T-cell (primary cell): ENCODE measurements around the gene RPL19. TPM values are rescaled to one million over a fixed set of nuclear protein-coding genes. Genes with fewer than 3 reads are reported as not detected.

ENCODE experiments used
- ATAC-seq, 4 experiments: fragments of 200-7000 bp in 3 of 4; fragments of 150-1000 bp in 1 of 4; cut with Tn5 transposase; replicated peaks in 1 of 4; 1 replicate in 3 of 4; 2 replicates in 1 of 4; pipeline ENCODE4 v1.10.0; 2021; ENCODE audit warnings: moderate library complexity in 3 of 4, mild to moderate bottlenecking in 2 of 4, moderate number of reproducible peaks in 1 of 4
- CTCF ChIA-PET, 2 donors: fragments of 300-600 bp; sonication (Branson Sonifier 250); formaldehyde crosslinking; loops; one replicate each; lab custom pipeline; 2022; ENCODE audit warnings: antibody characterized with exemption in 2 of 2; lab: Charles Lee
- POLR2A ChIA-PET, 2 donors: fragments of 300-600 bp; sonication (Branson Sonifier 250); formaldehyde crosslinking; loops; one replicate each; lab custom pipeline; 2022; ENCODE audit warnings: antibody characterized with exemption in 2 of 2; lab: Charles Lee
- DNase-seq, 35 experiments: peaks; one replicate each; pipeline versions ENCODE4 v3.0.0 to v3.0.0-alpha.2; 2013 to 2023
- H3K27ac ChIP-seq: one replicate; pipeline ENCODE4 v1.5.1; 2013; ENCODE audit warnings: low read length
- H3K27me3 ChIP-seq, 2 experiments: replicated peaks in 1 of 2; 1 replicate in 1 of 2; 2 replicates in 1 of 2; pipeline versions ENCODE4 v1.6.1 to v1.7.0; 2013; ENCODE audit warnings: low read length in 1 of 2, mixed read lengths in 1 of 2; ENCODE audit not compliant: control insufficient read depth in 2 of 2, insufficient read depth in 2 of 2; ENCODE audit errors: extremely low read depth in 1 of 2
- H3K36me3 ChIP-seq, 2 donors: 1 replicate in 1 of 2; 2 replicates in 1 of 2; pipeline versions ENCODE4 v1.6.1 to v1.7.0; 2013; ENCODE audit warnings: low read length in 1 of 2; ENCODE audit not compliant: control insufficient read depth in 2 of 2, insufficient read depth in 1 of 2; ENCODE audit errors: extremely low read depth in 1 of 2
- H3K4me1 ChIP-seq, 2 experiments: 1 replicate in 1 of 2; 2 replicates in 1 of 2; pipeline versions ENCODE4 v1.6.1 to v1.7.0; 2013; ENCODE audit warnings: low read length in 2 of 2, mixed read lengths in 1 of 2; ENCODE audit not compliant: insufficient read depth in 2 of 2, control insufficient read depth in 1 of 2; ENCODE audit errors: extremely low read depth in 1 of 2
- H3K4me3 ChIP-seq, 2 donors: 1 replicate in 1 of 2; 2 replicates in 1 of 2; pipeline versions ENCODE4 v1.5.1 to v1.7.0; 2013; ENCODE audit warnings: mild to moderate bottlenecking in 2 of 2, low read length in 1 of 2, moderate library complexity in 1 of 2; ENCODE audit not compliant: control insufficient read depth in 1 of 2; ENCODE audit errors: extremely low read depth in 1 of 2
- H3K9me3 ChIP-seq: 2 replicates; pipeline ENCODE4 v1.7.0; 2013
- H3K27ac Mint-ChIP-seq, 2 donors: one replicate each; pipeline ENCODE4 v1.8.0; 2020 to 2021; ENCODE audit warnings: mild to moderate bottlenecking in 2 of 2, mixed read lengths in 2 of 2
- H3K27me3 Mint-ChIP-seq, 2 donors: one replicate each; pipeline ENCODE4 v1.8.0; 2021 to 2022; ENCODE audit warnings: mixed read lengths in 2 of 2
- H3K36me3 Mint-ChIP-seq: one replicate; pipeline ENCODE4 v1.8.0; 2021; ENCODE audit warnings: mixed read lengths
- H3K4me1 Mint-ChIP-seq, 3 donors: one replicate each; pipeline ENCODE4 v1.8.0; 2020 to 2022; ENCODE audit warnings: mixed read lengths in 3 of 3, mild to moderate bottlenecking in 1 of 3
- H3K4me3 Mint-ChIP-seq, 3 donors: one replicate each; pipeline ENCODE4 v1.8.0; 2020 to 2022; ENCODE audit warnings: mild to moderate bottlenecking in 3 of 3, mixed read lengths in 3 of 3, moderate library complexity in 3 of 3
- H3K9me3 Mint-ChIP-seq, 3 donors: one replicate each; pipeline ENCODE4 v1.8.0; 2020 to 2022; ENCODE audit warnings: mixed read lengths in 3 of 3
- WGBS: methylation state at CpG from one replicate; pipeline ENCODE4 v1.1.5; 2013; ENCODE audit warnings: missing lambda C conversion rate; ENCODE audit not compliant: insufficient coverage; 5-methylcytosine and 5-hydroxymethylcytosine counted together
- total RNA-seq, 35 experiments: library from RNA in 6 of 35; stranded (reverse) in 6 of 35; fragments of 120-200 nt in 1 of 35; gene quantifications; one replicate each; pipeline versions ENCODE4 v1.2.1 to v1.2.4 and lab custom pipeline; 2013 to 2026

The RPL19 gene
- total RNA-seq, 5 donors from 2014 or later (not counting 1 experiment from before 2014, with no cell fraction given) = 2,988 to 3,293 (median 3,174) TPM

DNA sequence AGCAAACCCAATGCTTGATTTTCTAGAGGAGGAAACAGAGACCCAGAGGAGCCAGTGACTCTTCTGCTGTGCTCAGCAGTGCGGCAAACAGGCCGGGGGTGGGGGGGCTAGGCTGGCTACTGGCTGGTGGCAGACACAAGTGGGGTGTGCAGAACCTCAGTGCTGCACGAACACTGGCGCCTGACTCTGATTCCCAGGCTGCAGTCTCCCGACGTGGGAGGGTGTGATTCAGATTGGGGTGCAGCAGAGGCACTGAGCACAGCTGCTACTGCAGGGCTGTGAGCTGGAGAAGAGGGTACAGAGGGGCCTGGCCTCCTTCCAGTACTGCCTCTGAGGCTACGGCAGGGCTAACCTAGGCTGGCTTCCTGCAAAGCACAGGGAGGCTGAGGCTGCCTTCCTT, 8.1 kb downstream of the RPL19 start:
- DNase-seq = peak in 3 of 35 experiments; percentile 19 to 33 (median 24)
- ChIA-PET CTCF (interaction anchor here (1.3 to 5.6 kb wide), 4 partner anchors 28 to 36 kb away, joined by 5 to 51 read pairs (median 34); no protein-coding TSS in a partner anchor), POLR2A (no interaction called here)
- no peaks in the 10 kb centered on the region for H3K9me3 ChIP-seq
- peaks cover 18% of the 10 kb centered on the region for H3K36me3 Mint-ChIP-seq
- peaks cover 0 to 9% of the 10 kb centered on the region in 2 donors for H3K27me3 Mint-ChIP-seq
- WGBS = 33% methylated on average over 7 of the region's 7 CpGs
- no peaks in the 10 kb centered on the region for H3K9me3 Mint-ChIP-seq
- H3K4me1 Mint-ChIP-seq = peaks cover 26 to 40% (median 32%) of the 10 kb centered on the region in 3 donors
- peaks cover 0 to 20% of the 10 kb centered on the region in 2 experiments for H3K27me3 ChIP-seq
- H3K27ac Mint-ChIP-seq = peak overlapping the region in 1 of 2 donors; percentile 22
- H3K4me1 ChIP-seq = peaks cover 11 to 34% of the 10 kb centered on the region in 2 experiments
- H3K4me3 ChIP-seq = no peak overlapping the region
- peak in 3 of 4 experiments; percentile 15 to 28 (median 25) for ATAC-seq
- peak overlapping the region in 1 of 3 donors; percentile 67 for H3K4me3 Mint-ChIP-seq
- H3K27ac ChIP-seq = no peak overlapping the region
- peaks cover 0 to 24% of the 10 kb centered on the region in 2 donors for H3K36me3 ChIP-seq

DNA sequence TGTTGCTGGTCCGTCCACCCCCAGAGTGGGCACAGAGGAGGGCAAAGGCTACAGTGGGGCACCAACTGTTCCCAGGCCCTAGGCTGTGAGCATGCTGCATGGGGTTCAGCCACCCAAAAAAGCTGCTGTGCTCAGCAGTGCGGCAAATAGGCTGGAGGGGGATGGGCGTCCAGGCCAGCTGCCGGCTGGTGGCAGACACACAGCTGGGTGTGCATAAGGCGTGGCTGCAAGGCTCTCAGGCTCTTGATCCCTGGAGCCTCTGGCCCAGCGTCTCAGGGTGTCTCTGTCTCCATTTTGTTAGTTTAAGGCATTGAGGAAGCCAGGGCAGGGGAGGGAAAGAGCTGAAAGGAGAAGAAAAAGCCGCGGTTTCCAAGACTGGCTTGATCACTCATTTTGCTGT, 8.8 kb downstream of the RPL19 start:
- H3K36me3 Mint-ChIP-seq = peaks cover 12% of the 10 kb centered on the region
- H3K4me1 ChIP-seq = peaks cover 11 to 34% of the 10 kb centered on the region in 2 experiments
- H3K36me3 ChIP-seq = peaks cover 0 to 17% of the 10 kb centered on the region in 2 donors
- peak overlapping the region; percentile 71 for H3K27ac ChIP-seq
- peak overlapping the region in 1 of 3 donors; percentile 67 for H3K4me3 Mint-ChIP-seq
- peak overlapping the region; percentile 39 to 44 for H3K27ac Mint-ChIP-seq
- peak in 8 of 35 experiments; percentile 7 to 46 (median 27) for DNase-seq
- no peak overlapping the region for H3K4me3 ChIP-seq
- H3K9me3 ChIP-seq = no peaks in the 10 kb centered on the region
- peaks cover 26 to 39% (median 30%) of the 10 kb centered on the region in 3 donors for H3K4me1 Mint-ChIP-seq
- peaks cover 0 to 9% of the 10 kb centered on the region in 2 donors for H3K27me3 Mint-ChIP-seq
- POLR2A ChIA-PET = interaction anchor here in 1 of 2 donors (0.5 kb wide), 1 partner anchor 451 kb away, joined by 4 read pairs; no protein-coding TSS in a partner anchor
- WGBS = 46% methylated on average over 6 of the region's 8 CpGs
- ATAC-seq = peak in 1 of 4 experiments; percentile 22
- H3K9me3 Mint-ChIP-seq = no peaks in the 10 kb centered on the region
- CTCF ChIA-PET = interaction anchor here (0.9 to 5.6 kb wide), 6 partner anchors 27 to 36 kb away, joined by 3 to 48 read pairs (median 5); no protein-coding TSS in a partner anchor
- peaks cover 0 to 26% of the 10 kb centered on the region in 2 experiments for H3K27me3 ChIP-seq

DNA sequence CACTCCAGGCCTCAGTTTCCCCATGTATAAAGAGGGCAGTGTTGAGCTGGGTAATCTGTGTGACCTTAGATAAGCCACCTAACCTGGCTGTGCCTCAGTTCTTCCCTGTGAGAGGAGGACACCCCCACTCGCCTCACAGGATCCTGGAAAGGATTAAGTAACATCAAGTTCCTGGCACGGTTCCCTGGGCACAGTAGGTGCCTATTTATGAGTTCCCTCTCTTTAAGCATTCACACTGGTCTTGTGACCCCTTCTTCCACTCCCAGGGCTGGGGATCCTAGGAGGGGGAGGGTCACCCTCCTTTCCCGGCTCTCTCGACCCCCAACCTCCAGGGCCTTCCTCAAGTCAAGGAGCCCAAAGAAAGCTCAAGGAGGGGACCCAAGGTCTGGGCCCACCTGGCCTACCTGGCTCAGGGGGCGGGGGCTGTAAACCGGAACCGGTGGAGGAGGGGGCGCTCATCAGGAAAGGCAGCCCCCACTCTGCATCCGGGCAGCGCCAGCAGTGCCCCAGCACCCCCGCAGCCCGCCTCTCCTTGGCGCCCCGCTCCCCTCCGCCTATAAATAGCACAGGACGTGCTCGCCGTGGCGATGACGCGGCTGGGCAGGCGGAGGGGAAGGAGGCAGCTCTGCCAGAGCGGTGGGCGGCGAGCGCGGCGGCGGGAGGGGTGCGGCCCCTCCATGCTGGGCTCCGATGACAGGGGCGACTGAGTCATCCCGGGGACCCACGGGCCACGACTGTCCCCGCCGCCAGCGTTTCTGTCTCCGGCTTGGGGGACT, 9.4 kb downstream of the RPL19 start:
- DNase-seq (peak; percentile 34 to 75 (median 61)), ATAC-seq (peak; percentile 68 to 76 (median 74))
- peaks cover 11 to 34% of the 10 kb centered on the region in 2 experiments for H3K4me1 ChIP-seq
- Mint-ChIP-seq H3K27ac (peak overlapping the region; percentile 28 to 39), H3K9me3 (no peaks in the 10 kb centered on the region), H3K36me3 (peaks cover 6% of the 10 kb centered on the region), H3K4me1 (peaks cover 26 to 37% (median 27%) of the 10 kb centered on the region in 3 donors), H3K4me3 (peak overlapping the region in 2 of 3 donors; percentile 37 to 67), H3K27me3 (peaks cover 0 to 11% of the 10 kb centered on the region in 2 donors)
- WGBS = 1% methylated on average over 30 of the region's 39 CpGs
- H3K27me3 ChIP-seq = peaks cover 0 to 32% of the 10 kb centered on the region in 2 experiments
- ChIA-PET CTCF (interaction anchor here (0.9 to 5.6 kb wide), 5 partner anchors 26 to 35 kb away, joined by 3 to 48 read pairs (median 5); no protein-coding TSS in a partner anchor), POLR2A (interaction anchor here in 1 of 2 donors (0.5 kb wide), 1 partner anchor 452 kb away, joined by 4 read pairs; no protein-coding TSS in a partner anchor)
- H3K4me3 ChIP-seq = peak overlapping the region; percentile 53 to 59
- peaks cover 0 to 11% of the 10 kb centered on the region in 2 donors for H3K36me3 ChIP-seq
- H3K27ac ChIP-seq = peak overlapping the region; percentile 71
- no peaks in the 10 kb centered on the region for H3K9me3 ChIP-seq

DNA sequence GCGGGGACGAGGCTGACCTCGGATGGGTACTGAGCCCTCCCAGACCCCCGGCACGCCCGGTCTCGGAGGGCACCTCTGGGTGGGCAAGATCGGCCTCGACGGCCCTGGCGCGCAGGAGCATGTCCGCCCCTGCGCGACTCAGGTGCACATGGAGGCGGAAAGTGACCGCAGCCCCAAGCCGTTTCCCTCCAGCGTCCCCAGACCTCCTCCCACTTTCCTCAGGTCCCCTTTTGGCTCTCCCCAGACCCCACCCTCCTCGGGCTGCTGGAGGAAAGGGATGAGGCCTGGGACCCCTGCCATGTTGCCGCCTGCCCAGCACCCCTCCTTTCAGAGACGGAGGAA, 10.0 kb downstream of the RPL19 start:
- ATAC-seq = no peak
- CTCF ChIA-PET = interaction anchor here (1.0 to 5.6 kb wide), 2 partner anchors 25 to 28 kb away, joined by 5 to 48 read pairs; no protein-coding TSS in a partner anchor
- 12% methylated on average over 18 of the region's 22 CpGs for WGBS

DNA sequence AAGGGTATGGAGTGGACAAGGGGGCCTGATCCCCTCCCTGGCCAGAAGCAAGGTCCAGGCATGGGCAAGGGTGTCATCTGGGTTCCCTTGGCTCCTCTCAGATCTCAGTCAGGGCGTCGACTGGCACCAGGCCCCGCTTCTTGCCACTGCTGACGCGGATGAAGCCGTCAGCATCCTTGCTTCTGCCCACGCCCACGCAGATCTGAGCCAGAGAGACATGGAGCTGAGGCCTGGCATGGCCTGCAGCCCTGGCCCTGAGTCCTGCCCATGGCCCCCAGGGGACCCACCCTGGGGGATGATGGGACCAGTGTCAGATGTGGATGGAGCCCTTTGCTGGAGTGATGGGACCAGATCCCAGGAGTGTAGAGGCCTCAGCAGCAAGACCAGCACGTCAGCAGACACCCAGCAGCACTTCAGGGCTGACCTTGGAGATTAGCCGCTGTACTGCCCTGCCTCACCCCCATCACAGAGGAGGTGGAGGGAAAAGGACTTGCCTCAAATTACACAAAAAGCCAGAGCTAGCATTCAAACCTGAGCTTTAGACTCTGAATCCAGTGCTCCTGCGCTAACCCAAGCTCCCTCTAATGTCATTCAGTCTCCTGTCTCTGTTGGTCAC, 12.2 kb downstream of the RPL19 start:
- Mint-ChIP-seq H3K36me3 (no peaks in the 10 kb centered on the region), H3K27ac (no peak overlapping the region), H3K4me1 (peaks cover 22 to 28% (median 23%) of the 10 kb centered on the region in 3 donors), H3K27me3 (peaks cover 16 to 32% of the 10 kb centered on the region in 2 donors), H3K9me3 (no peaks in the 10 kb centered on the region), H3K4me3 (no peak overlapping the region)
- Histone ChIP-seq H3K4me1 (peaks cover 11 to 31% of the 10 kb centered on the region in 2 experiments), H3K36me3 (no peaks in the 10 kb centered on the region), H3K27ac (no peak overlapping the region), H3K27me3 (peaks cover 0 to 50% of the 10 kb centered on the region in 2 experiments), H3K9me3 (no peaks in the 10 kb centered on the region), H3K4me3 (no peak overlapping the region)
- 79% methylated on average over 9 of the region's 11 CpGs for WGBS
- ATAC-seq (no peak), DNase-seq (no peak)
- ChIA-PET CTCF (no interaction called here), POLR2A (interaction anchor here in 1 of 2 donors (0.6 kb wide), 1 partner anchor 254 kb away, joined by 6 read pairs; no protein-coding TSS in a partner anchor)

More for the DNA sequence above, 10.0 kb downstream of the RPL19 start:
- Histone ChIP-seq H3K9me3 (no peaks in the 10 kb centered on the region), H3K4me3 (peak overlapping the region; percentile 53 to 59), H3K36me3 (peaks cover 0 to 5% of the 10 kb centered on the region in 2 donors), H3K27ac (peak overlapping the region; percentile 38), H3K4me1 (peaks cover 11 to 34% of the 10 kb centered on the region in 2 experiments), H3K27me3 (peaks cover 0 to 37% of the 10 kb centered on the region in 2 experiments)
- POLR2A ChIA-PET = no interaction called here
- no peak for DNase-seq
- Mint-ChIP-seq H3K36me3 (peaks cover under 1% of the 10 kb centered on the region), H3K9me3 (no peaks in the 10 kb centered on the region), H3K4me3 (peak overlapping the region; percentile 37 to 67 (median 51)), H3K4me1 (peaks cover 26 to 36% (median 27%) of the 10 kb centered on the region in 3 donors), H3K27me3 (peaks cover 0 to 14% of the 10 kb centered on the region in 2 donors), H3K27ac (peak overlapping the region in 1 of 2 donors; percentile 39)
